ENCODE results near the gene MLXIP.

- TF ChIP-seq, protein P1, sequence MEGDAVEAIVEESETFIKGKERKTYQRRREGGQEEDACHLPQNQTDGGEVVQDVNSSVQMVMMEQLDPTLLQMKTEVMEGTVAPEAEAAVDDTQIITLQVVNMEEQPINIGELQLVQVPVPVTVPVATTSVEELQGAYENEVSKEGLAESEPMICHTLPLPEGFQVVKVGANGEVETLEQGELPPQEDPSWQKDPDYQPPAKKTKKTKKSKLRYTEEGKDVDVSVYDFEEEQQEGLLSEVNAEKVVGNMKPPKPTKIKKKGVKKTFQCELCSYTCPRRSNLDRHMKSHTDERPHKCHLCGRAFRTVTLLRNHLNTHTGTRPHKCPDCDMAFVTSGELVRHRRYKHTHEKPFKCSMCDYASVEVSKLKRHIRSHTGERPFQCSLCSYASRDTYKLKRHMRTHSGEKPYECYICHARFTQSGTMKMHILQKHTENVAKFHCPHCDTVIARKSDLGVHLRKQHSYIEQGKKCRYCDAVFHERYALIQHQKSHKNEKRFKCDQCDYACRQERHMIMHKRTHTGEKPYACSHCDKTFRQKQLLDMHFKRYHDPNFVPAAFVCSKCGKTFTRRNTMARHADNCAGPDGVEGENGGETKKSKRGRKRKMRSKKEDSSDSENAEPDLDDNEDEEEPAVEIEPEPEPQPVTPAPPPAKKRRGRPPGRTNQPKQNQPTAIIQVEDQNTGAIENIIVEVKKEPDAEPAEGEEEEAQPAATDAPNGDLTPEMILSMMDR (conservative IDR thresholded peaks at IDR 0.05; ENCODE audit: low read length) = no peak
- TF ChIP-seq EZH2phosphoT487 (IDR thresholded peaks at IDR 0.05; ENCODE audit: borderline replicate concordance, low read depth, low read length) = no peak
These were observed 27.2 kb upstream of the MLXIP start for GRCh38 chr12:122051231-122051876.

Measured in OCI-LY7 (cell line).